ENCODE data around the gene LRRIQ4.

The LRRIQ4 gene

GRCh38 chr3:169865176-169865767 is 52.6 kb downstream of the LRRIQ4 start:
- TF ChIP-seq POLR2A (IDR thresholded peaks at IDR 0.05; ENCODE audit: low read depth, low read length) (no peak), TAF1 (IDR thresholded peaks at IDR 0.05; ENCODE audit: borderline replicate concordance, low read depth, low read length) (no peak), POLR2AphosphoS5 (IDR thresholded peaks at IDR 0.05; ENCODE audit: low read depth, low read length) (no peak)
- DNase-seq (ENCODE audit: insufficient read length) (no peak), FAIRE-seq (no peak)

- FAIRE-seq (no peak), DNase-seq (ENCODE audit: insufficient read length) (no peak)
- no peak for TF ChIP-seq POLR2AphosphoS5 (IDR thresholded peaks at IDR 0.05; ENCODE audit: low read depth, low read length)
- no peak for TF ChIP-seq TAF1 (IDR thresholded peaks at IDR 0.05; ENCODE audit: borderline replicate concordance, low read depth, low read length)
- no peak for TF ChIP-seq POLR2A (IDR thresholded peaks at IDR 0.05; ENCODE audit: low read depth, low read length)
Measured at GRCh38 chr3:169867584-169868210, 55.0 kb downstream of the LRRIQ4 start.

- FAIRE-seq (no peak), DNase-seq (ENCODE audit: insufficient read length) (no peak)
Measured at GRCh38 chr3:169868369-169868768, 55.7 kb downstream of the LRRIQ4 start.

GRCh38 chr3:169869484-169870220 is 57.0 kb downstream of the LRRIQ4 start, which contains the start of gene LRRC31:
Gene LRRC31 (minus strand): TSS chr3:169869935. CDS start chr3:169869807, 128 bp downstream.
- FAIRE-seq (no peak), DNase-seq (ENCODE audit: insufficient read length) (no peak)
- TF ChIP-seq TAF1 (IDR thresholded peaks at IDR 0.05; ENCODE audit: borderline replicate concordance, low read depth, low read length): no peak
- TF ChIP-seq POLR2A (IDR thresholded peaks at IDR 0.05; ENCODE audit: low read depth, low read length): no peak
- no peak for TF ChIP-seq POLR2AphosphoS5 (IDR thresholded peaks at IDR 0.05; ENCODE audit: low read depth, low read length)

More at GRCh38 chr3:169868369-169868768, 55.7 kb downstream of the LRRIQ4 start:
- TF ChIP-seq POLR2A (IDR thresholded peaks at IDR 0.05; ENCODE audit: low read depth, low read length) (no peak), TAF1 (IDR thresholded peaks at IDR 0.05; ENCODE audit: borderline replicate concordance, low read depth, low read length) (no peak), POLR2AphosphoS5 (IDR thresholded peaks at IDR 0.05; ENCODE audit: low read depth, low read length) (no peak)

GRCh38 chr3:169871129-169871886 is 58.6 kb downstream of the LRRIQ4 start:
- no peak for TF ChIP-seq POLR2AphosphoS5 (IDR thresholded peaks at IDR 0.05; ENCODE audit: low read depth, low read length)
- DNase-seq (ENCODE audit: insufficient read length) (no peak), FAIRE-seq (no peak)

GRCh38 chr3:169879013-169879557 is 66.4 kb downstream of the LRRIQ4 start:
- DNase-seq (ENCODE audit: insufficient read length) (no peak), FAIRE-seq (no peak)
- TF ChIP-seq TAF1 (IDR thresholded peaks at IDR 0.05; ENCODE audit: borderline replicate concordance, low read depth, low read length) (no peak), POLR2AphosphoS5 (IDR thresholded peaks at IDR 0.05; ENCODE audit: low read depth, low read length) (no peak), POLR2A (IDR thresholded peaks at IDR 0.05; ENCODE audit: low read depth, low read length) (no peak)

- TF ChIP-seq POLR2A (IDR thresholded peaks at IDR 0.05; ENCODE audit: low read depth, low read length) (no peak), TAF1 (IDR thresholded peaks at IDR 0.05; ENCODE audit: borderline replicate concordance, low read depth, low read length) (no peak), POLR2AphosphoS5 (IDR thresholded peaks at IDR 0.05; ENCODE audit: low read depth, low read length) (no peak)
- DNase-seq (ENCODE audit: insufficient read length) (no peak), FAIRE-seq (no peak)
Measured at GRCh38 chr3:169879845-169880575, 67.3 kb downstream of the LRRIQ4 start.

- no peak for FAIRE-seq
Measured at GRCh38 chr3:169880576-169881250, 68.0 kb downstream of the LRRIQ4 start.

GRCh38 chr3:169886671-169887070 is 74.0 kb downstream of the LRRIQ4 start:
- no peak for FAIRE-seq
- DNase-seq (ENCODE audit: insufficient read length): no peak
- no peak for TF ChIP-seq POLR2A (IDR thresholded peaks at IDR 0.05; ENCODE audit: low read depth, low read length)
- TF ChIP-seq TAF1 (IDR thresholded peaks at IDR 0.05; ENCODE audit: borderline replicate concordance, low read depth, low read length): no peak
- no peak for TF ChIP-seq POLR2AphosphoS5 (IDR thresholded peaks at IDR 0.05; ENCODE audit: low read depth, low read length)

More at GRCh38 chr3:169880576-169881250, 68.0 kb downstream of the LRRIQ4 start:
- DNase-seq (ENCODE audit: insufficient read length): no peak
- TF ChIP-seq POLR2A (IDR thresholded peaks at IDR 0.05; ENCODE audit: low read depth, low read length) (no peak), POLR2AphosphoS5 (IDR thresholded peaks at IDR 0.05; ENCODE audit: low read depth, low read length) (no peak), TAF1 (IDR thresholded peaks at IDR 0.05; ENCODE audit: borderline replicate concordance, low read depth, low read length) (no peak)
